Measurements from ENCODE around the gene ARMC9.

ARMC9 gene

GRCh38 chr2:231243866-231244265 is 45.4 kb downstream of the ARMC9 start:
- no peak overlapping the region for H3K4me3 ChIP-seq (replicated peaks; ENCODE audit: low read depth, low read length)
- TF ChIP-seq CTCF (IDR thresholded peaks at IDR 0.05; ENCODE audit: insufficient read depth, low read length, poor library complexity, severe bottlenecking): no peak

GRCh38 chr2:231244382-231245248 is 46.2 kb downstream of the ARMC9 start:
- Histone ChIP-seq H3K4me3 (replicated peaks; ENCODE audit: low read depth, low read length) (no peak overlapping the region), H3K36me3 (ENCODE audit: control insufficient read depth, insufficient read depth, low read length) (no peaks in the 10 kb centered on the region; the same call in 1 of the 2 replicates), H3K27me3 (replicated peaks; ENCODE audit: control insufficient read depth, insufficient read depth, low read length) (no peaks in the 10 kb centered on the region)
- DNase-seq (ENCODE audit: extremely low read depth, insufficient read length): no peak
- no peak for TF ChIP-seq CTCF (IDR thresholded peaks at IDR 0.05; ENCODE audit: insufficient read depth, low read length, poor library complexity, severe bottlenecking)

More at GRCh38 chr2:231243866-231244265, 45.4 kb downstream of the ARMC9 start:
- DNase-seq (ENCODE audit: extremely low read depth, insufficient read length): no peak
- Histone ChIP-seq H3K36me3 (ENCODE audit: control insufficient read depth, insufficient read depth, low read length) (no peaks in the 10 kb centered on the region; the same call in 1 of the 2 replicates), H3K27me3 (replicated peaks; ENCODE audit: control insufficient read depth, insufficient read depth, low read length) (no peaks in the 10 kb centered on the region)

GRCh38 chr2:231245249-231246094 is 47.0 kb downstream of the ARMC9 start:
- TF ChIP-seq CTCF (IDR thresholded peaks at IDR 0.05; ENCODE audit: insufficient read depth, low read length, poor library complexity, severe bottlenecking): peak; percentile 52
- Histone ChIP-seq H3K4me3 (replicated peaks; ENCODE audit: low read depth, low read length) (no peak overlapping the region), H3K36me3 (ENCODE audit: control insufficient read depth, insufficient read depth, low read length) (no peaks in the 10 kb centered on the region; the same call in 1 of the 2 replicates), H3K27me3 (replicated peaks; ENCODE audit: control insufficient read depth, insufficient read depth, low read length) (no peaks in the 10 kb centered on the region)
- no peak for DNase-seq (ENCODE audit: extremely low read depth, insufficient read length)

GRCh38 chr2:231246171-231246842 is 47.9 kb downstream of the ARMC9 start:
- H3K4me3 ChIP-seq (replicated peaks; ENCODE audit: low read depth, low read length): no peak overlapping the region
- no peak for TF ChIP-seq CTCF (IDR thresholded peaks at IDR 0.05; ENCODE audit: insufficient read depth, low read length, poor library complexity, severe bottlenecking)
- no peak for DNase-seq (ENCODE audit: extremely low read depth, insufficient read length)
- no peaks in the 10 kb centered on the region; the same call in 1 of the 2 replicates for H3K36me3 ChIP-seq (ENCODE audit: control insufficient read depth, insufficient read depth, low read length)
- no peaks in the 10 kb centered on the region for H3K27me3 ChIP-seq (replicated peaks; ENCODE audit: control insufficient read depth, insufficient read depth, low read length)

- no peak overlapping the region for H3K4me3 ChIP-seq (replicated peaks; ENCODE audit: low read depth, low read length)
- no peak for TF ChIP-seq CTCF (IDR thresholded peaks at IDR 0.05; ENCODE audit: insufficient read depth, low read length, poor library complexity, severe bottlenecking)
- H3K36me3 ChIP-seq (ENCODE audit: control insufficient read depth, insufficient read depth, low read length): no peaks in the 10 kb centered on the region; the same call in 1 of the 2 replicates
- no peak for DNase-seq (ENCODE audit: extremely low read depth, insufficient read length)
- H3K27me3 ChIP-seq (replicated peaks; ENCODE audit: control insufficient read depth, insufficient read depth, low read length): no peaks in the 10 kb centered on the region
Observed at GRCh38 chr2:231250146-231250545, 51.7 kb downstream of the ARMC9 start.

Measured in GM06990 (cell line).